ENCODE results near the gene NAB2.

The NAB2 gene

DNA sequence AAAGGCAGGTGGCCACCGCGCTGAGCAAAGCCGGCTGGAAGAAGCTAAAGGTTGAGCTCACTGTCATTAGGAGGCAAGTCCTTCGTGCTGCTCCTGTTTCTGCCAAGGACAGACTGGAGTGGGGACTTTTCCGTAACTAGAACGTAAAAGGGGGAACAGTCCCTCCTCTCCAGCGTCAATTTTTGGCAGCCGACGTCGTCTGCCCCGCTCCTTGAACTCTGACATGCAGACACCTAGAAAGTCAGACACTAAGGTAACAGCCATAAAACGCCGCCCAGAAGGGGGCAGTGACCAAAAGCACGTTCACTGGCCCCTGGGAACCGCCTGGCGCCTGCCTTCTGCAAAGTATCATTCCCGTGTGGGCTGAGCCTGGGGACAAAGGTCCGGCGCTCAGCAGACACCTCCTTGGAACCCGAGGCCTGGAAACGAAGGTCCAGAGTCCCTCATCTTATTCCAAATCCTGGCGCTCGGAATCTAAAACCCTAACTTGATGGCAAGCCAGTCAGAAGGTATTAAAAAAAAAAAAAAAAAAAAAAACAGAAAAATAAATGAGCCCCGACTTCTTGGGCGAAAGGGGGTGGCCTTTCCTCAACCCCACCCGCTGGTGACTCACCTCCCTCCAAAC, 38.3 kb downstream of the NAB2 start:
- no peaks in the 10 kb centered on the region for H3K9me3 ChIP-seq (ENCODE audit: control insufficient read depth, insufficient read depth, low read depth, low read length)
- ChIA-PET POLR2A (interaction anchor here (0.6 to 2.6 kb wide), 25 partner anchors 9 to 123 kb away, joined by 3 to 27 read pairs (median 5); partner anchors contain the start of genes NAB2, NEMP1 and STAT6), CTCF (interaction anchor here (0.8 to 8.9 kb wide), 6 partner anchors 8 to 95 kb away, joined by 3 to 259 read pairs (median 6); no protein-coding TSS in a partner anchor)
- H3K27ac ChIP-seq (ENCODE audit: extremely low read depth, low read depth, low read length): peak overlapping the region; percentile 57; the same call in 1 of the 2 replicates
- peaks cover 10% of the 10 kb centered on the region for H3K4me1 ChIP-seq (ENCODE audit: control insufficient read depth, insufficient read depth, low read length)
- no peaks in the 10 kb centered on the region for H3K36me3 ChIP-seq (ENCODE audit: control insufficient read depth in 2 of 2, insufficient read depth in 1 of 2, low read length in 2 of 2)
- H3K4me3 ChIP-seq (ENCODE audit: low read depth, low read length): peak overlapping the region; percentile 71
- TF ChIP-seq RBAK (tag by site-specific recombination; IDR thresholded peaks at IDR 0.05) (no peak), ZNF830 (tag by site-specific recombination; IDR thresholded peaks at IDR 0.05; ENCODE audit: low read depth) (no peak), ZNF266 (tag by site-specific recombination; IDR thresholded peaks at IDR 0.05; ENCODE audit: low read depth) (no peak), ZNF341 (tag by site-specific recombination; IDR thresholded peaks at IDR 0.05; ENCODE audit: low read depth) (peak; percentile 27; the same call in 1 of the 2 replicates), ZNF175 (tag by site-specific recombination; IDR thresholded peaks at IDR 0.05) (no peak), ZNF335 (tag by site-specific recombination; conservative IDR thresholded peaks at IDR 0.05) (peak; percentile 98), ZNF2 (tag by site-specific recombination; IDR thresholded peaks at IDR 0.05) (no peak), ZNF10 (tag by site-specific recombination; IDR thresholded peaks at IDR 0.05) (no peak), ZBTB7A (tag by site-specific recombination; IDR thresholded peaks at IDR 0.05; ENCODE audit: low read depth) (no peak), ZNF785 (tag by site-specific recombination; IDR thresholded peaks at IDR 0.05) (no peak), ZNF529 (tag by site-specific recombination; IDR thresholded peaks at IDR 0.05; ENCODE audit: insufficient replicate concordance) (no peak), ZNF76 (tag by site-specific recombination; IDR thresholded peaks at IDR 0.05; ENCODE audit: borderline replicate concordance, low read depth) (no peak), KLF7 (tag by site-specific recombination; IDR thresholded peaks at IDR 0.05; ENCODE audit: borderline replicate concordance) (no peak), ZNF654 (tag by site-specific recombination; IDR thresholded peaks at IDR 0.05; ENCODE audit: low read depth) (no peak), ZNF791 (tag by site-specific recombination; IDR thresholded peaks at IDR 0.05) (no peak), ZNF23 (tag by site-specific recombination; IDR thresholded peaks at IDR 0.05; ENCODE audit: borderline replicate concordance) (no peak)
- TF ChIP-seq, protein P1, sequence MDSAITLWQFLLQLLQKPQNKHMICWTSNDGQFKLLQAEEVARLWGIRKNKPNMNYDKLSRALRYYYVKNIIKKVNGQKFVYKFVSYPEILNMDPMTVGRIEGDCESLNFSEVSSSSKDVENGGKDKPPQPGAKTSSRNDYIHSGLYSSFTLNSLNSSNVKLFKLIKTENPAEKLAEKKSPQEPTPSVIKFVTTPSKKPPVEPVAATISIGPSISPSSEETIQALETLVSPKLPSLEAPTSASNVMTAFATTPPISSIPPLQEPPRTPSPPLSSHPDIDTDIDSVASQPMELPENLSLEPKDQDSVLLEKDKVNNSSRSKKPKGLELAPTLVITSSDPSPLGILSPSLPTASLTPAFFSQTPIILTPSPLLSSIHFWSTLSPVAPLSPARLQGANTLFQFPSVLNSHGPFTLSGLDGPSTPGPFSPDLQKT (IDR thresholded peaks at IDR 0.05; ENCODE audit: borderline replicate concordance, low read depth, low read length): no peak
- TF ChIP-seq, protein P2, sequence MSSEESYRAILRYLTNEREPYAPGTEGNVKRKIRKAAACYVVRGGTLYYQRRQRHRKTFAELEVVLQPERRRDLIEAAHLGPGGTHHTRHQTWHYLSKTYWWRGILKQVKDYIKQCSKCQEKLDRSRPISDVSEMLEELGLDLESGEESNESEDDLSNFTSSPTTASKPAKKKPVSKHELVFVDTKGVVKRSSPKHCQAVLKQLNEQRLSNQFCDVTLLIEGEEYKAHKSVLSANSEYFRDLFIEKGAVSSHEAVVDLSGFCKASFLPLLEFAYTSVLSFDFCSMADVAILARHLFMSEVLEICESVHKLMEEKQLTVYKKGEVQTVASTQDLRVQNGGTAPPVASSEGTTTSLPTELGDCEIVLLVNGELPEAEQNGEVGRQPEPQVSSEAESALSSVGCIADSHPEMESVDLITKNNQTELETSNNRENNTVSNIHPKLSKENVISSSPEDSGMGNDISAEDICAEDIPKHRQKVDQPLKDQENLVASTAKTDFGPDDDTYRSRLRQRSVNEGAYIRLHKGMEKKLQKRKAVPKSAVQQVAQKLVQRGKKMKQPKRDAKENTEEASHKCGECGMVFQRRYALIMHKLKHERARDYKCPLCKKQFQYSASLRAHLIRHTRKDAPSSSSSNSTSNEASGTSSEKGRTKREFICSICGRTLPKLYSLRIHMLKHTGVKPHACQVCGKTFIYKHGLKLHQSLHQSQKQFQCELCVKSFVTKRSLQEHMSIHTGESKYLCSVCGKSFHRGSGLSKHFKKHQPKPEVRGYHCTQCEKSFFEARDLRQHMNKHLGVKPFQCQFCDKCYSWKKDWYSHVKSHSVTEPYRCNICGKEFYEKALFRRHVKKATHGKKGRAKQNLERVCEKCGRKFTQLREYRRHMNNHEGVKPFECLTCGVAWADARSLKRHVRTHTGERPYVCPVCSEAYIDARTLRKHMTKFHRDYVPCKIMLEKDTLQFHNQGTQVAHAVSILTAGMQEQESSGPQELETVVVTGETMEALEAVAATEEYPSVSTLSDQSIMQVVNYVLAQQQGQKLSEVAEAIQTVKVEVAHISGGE (tag by site-specific recombination; conservative IDR thresholded peaks at IDR 0.05; ENCODE audit: low read depth): peak; percentile 14; the same call in 1 of the 2 replicates
- TF ChIP-seq, protein P3, sequence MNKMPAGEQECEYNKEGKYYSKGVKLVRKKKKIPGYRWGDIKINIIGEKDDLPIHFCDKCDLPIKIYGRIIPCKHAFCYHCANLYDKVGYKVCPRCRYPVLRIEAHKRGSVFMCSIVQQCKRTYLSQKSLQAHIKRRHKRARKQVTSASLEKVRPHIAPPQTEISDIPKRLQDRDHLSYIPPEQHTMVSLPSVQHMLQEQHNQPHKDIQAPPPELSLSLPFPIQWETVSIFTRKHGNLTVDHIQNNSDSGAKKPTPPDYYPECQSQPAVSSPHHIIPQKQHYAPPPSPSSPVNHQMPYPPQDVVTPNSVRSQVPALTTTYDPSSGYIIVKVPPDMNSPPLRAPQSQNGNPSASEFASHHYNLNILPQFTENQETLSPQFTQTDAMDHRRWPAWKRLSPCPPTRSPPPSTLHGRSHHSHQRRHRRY (tag by site-specific recombination; IDR thresholded peaks at IDR 0.05): no peak
- TF ChIP-seq, protein P4, sequence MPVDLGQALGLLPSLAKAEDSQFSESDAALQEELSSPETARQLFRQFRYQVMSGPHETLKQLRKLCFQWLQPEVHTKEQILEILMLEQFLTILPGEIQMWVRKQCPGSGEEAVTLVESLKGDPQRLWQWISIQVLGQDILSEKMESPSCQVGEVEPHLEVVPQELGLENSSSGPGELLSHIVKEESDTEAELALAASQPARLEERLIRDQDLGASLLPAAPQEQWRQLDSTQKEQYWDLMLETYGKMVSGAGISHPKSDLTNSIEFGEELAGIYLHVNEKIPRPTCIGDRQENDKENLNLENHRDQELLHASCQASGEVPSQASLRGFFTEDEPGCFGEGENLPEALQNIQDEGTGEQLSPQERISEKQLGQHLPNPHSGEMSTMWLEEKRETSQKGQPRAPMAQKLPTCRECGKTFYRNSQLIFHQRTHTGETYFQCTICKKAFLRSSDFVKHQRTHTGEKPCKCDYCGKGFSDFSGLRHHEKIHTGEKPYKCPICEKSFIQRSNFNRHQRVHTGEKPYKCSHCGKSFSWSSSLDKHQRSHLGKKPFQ (tag by site-specific recombination; IDR thresholded peaks at IDR 0.05): no peak
- TF ChIP-seq, protein P5, sequence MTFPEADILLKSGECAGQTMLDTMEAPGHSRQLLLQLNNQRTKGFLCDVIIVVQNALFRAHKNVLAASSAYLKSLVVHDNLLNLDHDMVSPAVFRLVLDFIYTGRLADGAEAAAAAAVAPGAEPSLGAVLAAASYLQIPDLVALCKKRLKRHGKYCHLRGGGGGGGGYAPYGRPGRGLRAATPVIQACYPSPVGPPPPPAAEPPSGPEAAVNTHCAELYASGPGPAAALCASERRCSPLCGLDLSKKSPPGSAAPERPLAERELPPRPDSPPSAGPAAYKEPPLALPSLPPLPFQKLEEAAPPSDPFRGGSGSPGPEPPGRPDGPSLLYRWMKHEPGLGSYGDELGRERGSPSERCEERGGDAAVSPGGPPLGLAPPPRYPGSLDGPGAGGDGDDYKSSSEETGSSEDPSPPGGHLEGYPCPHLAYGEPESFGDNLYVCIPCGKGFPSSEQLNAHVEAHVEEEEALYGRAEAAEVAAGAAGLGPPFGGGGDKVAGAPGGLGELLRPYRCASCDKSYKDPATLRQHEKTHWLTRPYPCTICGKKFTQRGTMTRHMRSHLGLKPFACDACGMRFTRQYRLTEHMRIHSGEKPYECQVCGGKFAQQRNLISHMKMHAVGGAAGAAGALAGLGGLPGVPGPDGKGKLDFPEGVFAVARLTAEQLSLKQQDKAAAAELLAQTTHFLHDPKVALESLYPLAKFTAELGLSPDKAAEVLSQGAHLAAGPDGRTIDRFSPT (tag by site-specific recombination; IDR thresholded peaks at IDR 0.05): no peak
- TF ChIP-seq, protein P6, sequence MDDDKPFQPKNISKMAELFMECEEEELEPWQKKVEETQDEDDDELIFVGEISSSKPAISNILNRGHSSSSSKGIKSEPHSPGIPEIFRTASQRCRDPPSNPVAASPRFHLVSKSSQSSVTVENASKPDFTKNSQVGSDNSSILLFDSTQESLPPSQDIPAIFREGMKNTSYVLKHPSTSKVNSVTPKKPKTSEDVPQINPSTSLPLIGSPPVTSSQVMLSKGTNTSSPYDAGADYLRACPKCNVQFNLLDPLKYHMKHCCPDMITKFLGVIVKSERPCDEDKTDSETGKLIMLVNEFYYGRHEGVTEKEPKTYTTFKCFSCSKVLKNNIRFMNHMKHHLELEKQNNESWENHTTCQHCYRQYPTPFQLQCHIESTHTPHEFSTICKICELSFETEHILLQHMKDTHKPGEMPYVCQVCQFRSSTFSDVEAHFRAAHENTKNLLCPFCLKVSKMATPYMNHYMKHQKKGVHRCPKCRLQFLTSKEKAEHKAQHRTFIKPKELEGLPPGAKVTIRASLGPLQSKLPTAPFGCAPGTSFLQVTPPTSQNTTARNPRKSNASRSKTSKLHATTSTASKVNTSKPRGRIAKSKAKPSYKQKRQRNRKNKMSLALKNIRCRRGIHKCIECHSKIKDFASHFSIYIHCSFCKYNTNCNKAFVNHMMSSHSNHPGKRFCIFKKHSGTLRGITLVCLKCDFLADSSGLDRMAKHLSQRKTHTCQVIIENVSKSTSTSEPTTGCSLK (tag by site-specific recombination; IDR thresholded peaks at IDR 0.05): no peak
